Endothelial cell of umbilical vein (primary cell): ENCODE results near the gene ZC2HC1B. TPM values are rescaled to one million over a fixed set of nuclear protein-coding genes. Genes with fewer than 3 reads are reported as not detected.

Experiments used
- BruUV-seq: library from RNA; stranded (reverse); fragments of 400-500 nt; replicated peaks from 2 replicates; lab custom pipeline; 2021; lab: Mats Ljungman, UMichigan
- CTCF ChIA-PET: fragments of 300-600, 350-600 bp; sonication (Branson Sonifier 250); formaldehyde crosslinking; loops from one replicate; lab custom pipeline; 2021; ENCODE audit warnings: antibody characterized with exemption, inconsistent platforms; lab: Charles Lee
- POLR2A ChIA-PET: fragments of 300-600, 350-600 bp; sonication (Branson Sonifier 250); formaldehyde crosslinking; loops from one replicate; lab custom pipeline; 2021; ENCODE audit warnings: antibody characterized with exemption, inconsistent platforms; lab: Charles Lee
- DNase-seq: peaks from one replicate; pipeline ENCODE4 v3.0.0-alpha.2; 2011; ENCODE audit warnings: low read depth, low spot score
- FAIRE-seq: peaks from 2 replicates; lab custom pipeline; 2011; peaks lifted over from hg19 to GRCh38; lab: Jason Lieb, UNC
- H2AFZ ChIP-seq: 2 replicates; pipeline ENCODE4 v1.6.0; 2012; ENCODE audit warnings: low read depth, low read length, control low read depth, inconsistent platforms
- H3K27ac ChIP-seq: 2 replicates; pipeline ENCODE4 v1.5.1; 2011; ENCODE audit warnings: low read depth, mild to moderate bottlenecking, control low read depth, low read length, moderate library complexity; ENCODE audit not compliant: insufficient read depth
- H3K27me3 ChIP-seq, 2 experiments: 2 replicates each; pipeline versions ENCODE4 v1.6.0 to v1.6.1; 2011; ENCODE audit warnings: low read length in 2 of 2, mixed read lengths in 1 of 2; ENCODE audit not compliant: control insufficient read depth in 2 of 2, insufficient read depth in 2 of 2
- H3K36me3 ChIP-seq, 2 experiments: 2 replicates in 1 of 2; 3 replicates in 1 of 2; pipeline ENCODE4 v1.5.1; 2011; ENCODE audit warnings: low read length in 2 of 2, mild to moderate bottlenecking in 1 of 2, moderate library complexity in 1 of 2; ENCODE audit not compliant: control insufficient read depth in 2 of 2, insufficient read depth in 2 of 2; ENCODE audit errors: extremely low read depth in 1 of 2
- H3K4me1 ChIP-seq: 3 replicates; pipeline ENCODE4 v1.5.1; 2011; ENCODE audit warnings: mild to moderate bottlenecking, low read length; ENCODE audit not compliant: control insufficient read depth, insufficient read depth; ENCODE audit errors: extremely low read depth
- H3K4me2 ChIP-seq: 2 replicates; pipeline ENCODE4 v1.6.1; 2011; ENCODE audit warnings: low read length, control low read depth, mixed read lengths; ENCODE audit not compliant: insufficient read depth
- H3K4me3 ChIP-seq, 3 experiments: fragments of 200-600 bp in 1 of 3; sonication (generic), shearing (Covaris generic) in 1 of 3; replicated peaks in 1 of 3; 2 replicates each; pipeline ENCODE4 v1.5.1; 2011 to 2016; ENCODE audit warnings: control low read depth in 3 of 3, low read length in 3 of 3, mild to moderate bottlenecking in 2 of 3, inconsistent platforms in 1 of 3, low read depth in 1 of 3, moderate library complexity in 1 of 3; ENCODE audit not compliant: insufficient read depth in 1 of 3
- H3K79me2 ChIP-seq: 2 replicates; pipeline ENCODE4 v1.6.0; 2012; ENCODE audit warnings: low read length, inconsistent platforms; ENCODE audit not compliant: control insufficient read depth, insufficient read depth
- H3K9ac ChIP-seq: replicated peaks from 2 replicates; pipeline ENCODE3; 2011; ENCODE audit warnings: low read length, control low read depth; ENCODE audit not compliant: insufficient read depth; ENCODE audit errors: extremely low read depth
- H3K9me1 ChIP-seq: replicated peaks from 3 replicates; pipeline ENCODE4 v1.6.0; 2011; ENCODE audit warnings: mild to moderate bottlenecking, low read length; ENCODE audit not compliant: control insufficient read depth, insufficient read depth; ENCODE audit errors: extremely low read depth
- H3K9me3 ChIP-seq: replicated peaks from 2 replicates; pipeline ENCODE4 v1.5.1; 2012; ENCODE audit warnings: low read length, inconsistent platforms; ENCODE audit not compliant: control insufficient read depth, insufficient read depth
- H4K20me1 ChIP-seq: replicated peaks from 2 replicates; pipeline ENCODE3; 2011; ENCODE audit warnings: mild to moderate bottlenecking, low read length; ENCODE audit not compliant: control insufficient read depth, insufficient read depth; ENCODE audit errors: extremely low read depth
- CTCF ChIP-seq, 2 donors: IDR thresholded peaks; 1 replicate in 1 of 2; 2 replicates in 1 of 2; pipeline ENCODE4 v1.5.1; 2011; ENCODE audit warnings: low read length in 2 of 2, mild to moderate bottlenecking in 2 of 2, moderate library complexity in 2 of 2, control low read depth in 1 of 2, inconsistent platforms in 1 of 2, low read depth in 1 of 2; ENCODE audit not compliant: insufficient read depth in 1 of 2; ENCODE audit errors: extremely low read depth in 1 of 2
- EZH2 ChIP-seq: IDR thresholded peaks from 2 replicates; pipeline ENCODE4 v1.6.1; 2012; ENCODE audit warnings: borderline replicate concordance, low read depth, mild to moderate bottlenecking, moderate library complexity, low read length, inconsistent platforms; ENCODE audit not compliant: severe bottlenecking
- FOS ChIP-seq: IDR thresholded peaks from 2 replicates; pipeline ENCODE4 v1.6.1; 2011; ENCODE audit warnings: mild to moderate bottlenecking, low read length, moderate library complexity, borderline replicate concordance; ENCODE audit not compliant: insufficient read depth
- GATA2 ChIP-seq: IDR thresholded peaks from 2 replicates; pipeline ENCODE4 v1.7.0; 2011; ENCODE audit warnings: low read depth, mild to moderate bottlenecking, moderate library complexity, mixed read lengths, low read length; ENCODE audit not compliant: insufficient read length, insufficient read depth
- JUN ChIP-seq: IDR thresholded peaks from 2 replicates; pipeline ENCODE4 v1.6.1; 2011; ENCODE audit warnings: borderline replicate concordance, low read depth; ENCODE audit not compliant: insufficient read length, insufficient read depth
- MAX ChIP-seq: IDR thresholded peaks from 2 replicates; pipeline ENCODE4 v1.6.1; 2011; ENCODE audit not compliant: insufficient read depth, insufficient read length
- MYC ChIP-seq: IDR thresholded peaks from one replicate; pipeline ENCODE4 v1.6.1; 2011; ENCODE audit warnings: mild to moderate bottlenecking, low read depth, low read length
- POLR2A ChIP-seq: IDR thresholded peaks from 2 replicates; pipeline ENCODE4 v1.6.1; 2012; ENCODE audit warnings: low read depth, mild to moderate bottlenecking, control low read depth, low read length
- POLR2AphosphoS5 ChIP-seq: IDR thresholded peaks from 2 replicates; pipeline ENCODE4 v1.6.1; 2012; ENCODE audit warnings: low read depth, mild to moderate bottlenecking, control low read depth, low read length, moderate library complexity; ENCODE audit not compliant: insufficient read depth
- dilution Hi-C: fragments of 300-500 bp; cut with MboI; formaldehyde crosslinking; loops from one replicate; pipeline ENCODE4 v1.15.0; 2019; ENCODE audit warnings: low sequenced_read_pairs; ENCODE audit not compliant: extremely low pct_ligation_motif_present
- intact Hi-C: fragments of 100-400 bp; cut with micrococcal nuclease; formaldehyde crosslinking; loops from one replicate; pipeline ENCODE4 v1.10.0; 2022
- polyA plus RNA-seq, 4 experiments: library from polyadenylated mRNA; depleted of rRNA in 3 of 4; stranded (reverse) in 3 of 4; unstranded in 1 of 4; fragments of >200 nt; gene quantifications; 2 replicates each; pipeline versions ENCODE4 v1.2.1 to v1.2.3, GENCODE V29; 2011 to 2012; ENCODE audit warnings: missing spikeins in 1 of 4
- total RNA-seq: library from RNA; stranded (reverse); gene quantifications from 2 replicates; pipeline ENCODE4 v1.2.3, GENCODE V29; 2021

Gene ZC2HC1B
- total and polyA plus RNA-seq, 2 donors (not counting 3 experiments of a cell fraction or from before 2014, with no cell fraction given) = not detected

GRCh38 chr6:143828572-143828971, 35.7 kb upstream of the ZC2HC1B start:
- H3K4me2 ChIP-seq = no peak overlapping the region
- no peak overlapping the region for H3K9ac ChIP-seq
- intact Hi-C loops (no loop called here), dilution Hi-C loops (no loop called here)
- no peaks in the 10 kb centered on the region for H3K36me3 ChIP-seq
- no peaks in the 10 kb centered on the region for H3K27me3 ChIP-seq
- no TSS peak for BruUV-seq
- H3K9me1 ChIP-seq = no peaks in the 10 kb centered on the region
- POLR2A ChIA-PET = no interaction called here
- H3K4me3 ChIP-seq = no peak overlapping the region
- TF ChIP-seq MYC (no peak), CTCF (IDR thresholded peaks at IDR 0.05; ENCODE audit: extremely low read depth in 1 of 2, insufficient read depth in 1 of 2, low read depth in 1 of 2, low read length in 2 of 2) (no peak), EZH2 (no peak), FOS (no peak), MAX (no peak), JUN (no peak), POLR2AphosphoS5 (no peak), GATA2 (no peak), POLR2A (no peak)
- CTCF ChIA-PET = interaction anchor here (0.7 to 2.0 kb wide), 2 partner anchors 14 to 253 kb away, joined by 4 to 5 read pairs; partner anchors contain the start of gene LTV1
- H4K20me1 ChIP-seq = no peaks in the 10 kb centered on the region
- no peaks in the 10 kb centered on the region for H3K79me2 ChIP-seq
- H2AFZ ChIP-seq = no peak overlapping the region
- H3K9me3 ChIP-seq = no peaks in the 10 kb centered on the region
- no peak for DNase-seq
- no peak for FAIRE-seq
- peaks cover 20% of the 10 kb centered on the region for H3K4me1 ChIP-seq
- no peak overlapping the region for H3K27ac ChIP-seq
